Jurkat, Clone E6-1 (cell line): Measurements from ENCODE around the gene C1QC.
"Not testable (repeated sequence)": the region's sequence is repeated elsewhere in the genome, so short reads cannot be mapped to it uniquely, and the experiment has no call there.

Source experiments
- DNase-seq: peaks from one replicate; pipeline ENCODE4 v3.0.0-alpha.2; 2011; ENCODE audit warnings: low read depth, low spot score
- H3K4me3 ChIP-seq: 2 replicates; pipeline ENCODE4 v1.5.1; 2011; ENCODE audit warnings: mild to moderate bottlenecking, low read length, control low read depth, moderate library complexity

The C1QC gene

DNA sequence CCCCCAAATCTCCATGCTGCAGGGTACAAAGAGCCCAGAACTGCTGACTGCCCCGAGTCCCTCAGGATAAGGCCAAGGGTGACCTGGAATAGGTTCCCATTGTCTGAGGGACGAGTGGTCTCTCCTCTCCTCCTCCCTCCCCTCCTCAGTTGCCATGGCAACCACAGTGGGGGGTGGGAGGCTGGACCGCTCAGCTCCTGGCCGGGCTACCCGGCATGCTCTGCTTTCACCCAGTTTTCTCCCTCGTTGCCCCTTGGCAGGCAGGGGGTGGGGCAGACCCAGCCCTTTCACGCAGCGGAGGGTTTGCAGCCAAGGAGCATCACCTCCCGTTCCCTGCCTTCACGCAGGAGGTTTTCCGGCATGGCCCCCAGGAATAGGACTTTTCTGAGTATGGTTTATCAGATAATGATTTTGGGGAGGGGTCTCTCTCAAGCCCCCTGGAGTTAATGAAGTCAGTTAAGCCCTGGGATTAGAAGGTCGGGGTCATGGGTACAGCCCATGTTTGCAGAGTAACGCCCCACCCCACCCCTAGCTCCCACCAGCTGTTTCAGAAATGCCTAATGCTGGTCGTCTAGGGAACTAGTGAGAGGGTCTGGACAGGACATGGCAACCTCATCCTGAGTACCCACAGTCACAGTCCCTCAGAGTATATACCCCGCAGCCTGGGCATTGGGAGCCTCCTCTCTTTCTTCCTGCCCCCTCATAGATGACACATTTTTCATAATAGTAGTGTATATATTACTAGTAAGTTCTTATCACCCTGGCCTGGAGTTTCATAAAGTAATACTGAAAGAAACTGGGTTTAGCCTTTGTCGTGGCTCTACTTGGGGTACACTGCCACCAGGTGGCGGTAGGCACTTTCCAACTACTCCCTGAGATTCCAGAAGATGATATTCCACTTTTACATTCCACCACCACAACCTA is 30.3 kb downstream of the C1QC start:
- DNase-seq: no peak

GRCh38 chr1:22674410-22674749 is 30.9 kb downstream of the C1QC start:
- H3K4me3 ChIP-seq: no peak overlapping the region
- DNase-seq: no peak

More for the DNA sequence above, 30.3 kb downstream of the C1QC start:
- H3K4me3 ChIP-seq: no peak overlapping the region

- DNase-seq, H3K4me3 ChIP-seq: not testable (repeated sequence)
Observed at GRCh38 chr1:22676151-22676550, 32.7 kb downstream of the C1QC start.

- no peak overlapping the region for H3K4me3 ChIP-seq
- no peak for DNase-seq
Observed at GRCh38 chr1:22676916-22677583, 33.6 kb downstream of the C1QC start.

GRCh38 chr1:22677931-22678896 is 34.8 kb downstream of the C1QC start:
- no peak overlapping the region for H3K4me3 ChIP-seq
- DNase-seq: no peak

GRCh38 chr1:22680726-22681125 is 37.3 kb downstream of the C1QC start:
- H3K4me3 ChIP-seq: no peak overlapping the region
- DNase-seq: no peak

- no peak overlapping the region for H3K4me3 ChIP-seq
- DNase-seq: no peak
Observed at GRCh38 chr1:22681556-22682276, 38.3 kb downstream of the C1QC start.

- no peak for DNase-seq
- no peak overlapping the region for H3K4me3 ChIP-seq
Observed at GRCh38 chr1:22683547-22683946, 40.1 kb downstream of the C1QC start.

- no peak overlapping the region for H3K4me3 ChIP-seq
- DNase-seq: no peak
Observed at GRCh38 chr1:22685591-22686059, 42.2 kb downstream of the C1QC start.

- no peak for DNase-seq
Observed at GRCh38 chr1:22687191-22687590, 43.8 kb downstream of the C1QC start.

DNA sequence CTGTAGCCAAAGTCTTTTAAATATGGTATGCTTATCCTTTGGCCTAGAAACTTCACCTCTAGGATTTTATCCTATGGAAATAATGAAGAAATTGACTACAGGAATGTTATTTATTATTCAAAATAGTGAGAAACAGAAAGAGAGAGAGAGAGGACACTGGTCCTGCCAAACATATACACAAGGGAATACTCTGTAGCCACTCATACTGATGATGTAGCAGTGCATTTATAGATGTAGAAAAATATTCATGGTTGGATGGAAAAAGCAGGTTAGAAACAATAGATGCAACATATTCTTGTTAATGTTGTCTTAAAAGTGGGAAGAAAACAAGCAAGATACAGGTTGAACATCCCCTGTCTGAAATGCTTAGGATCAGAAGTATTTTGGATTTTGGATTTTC is 45.0 kb downstream of the C1QC start:
- no peak overlapping the region for H3K4me3 ChIP-seq
- no peak for DNase-seq

More at GRCh38 chr1:22687191-22687590, 43.8 kb downstream of the C1QC start:
- no peak overlapping the region for H3K4me3 ChIP-seq

DNA sequence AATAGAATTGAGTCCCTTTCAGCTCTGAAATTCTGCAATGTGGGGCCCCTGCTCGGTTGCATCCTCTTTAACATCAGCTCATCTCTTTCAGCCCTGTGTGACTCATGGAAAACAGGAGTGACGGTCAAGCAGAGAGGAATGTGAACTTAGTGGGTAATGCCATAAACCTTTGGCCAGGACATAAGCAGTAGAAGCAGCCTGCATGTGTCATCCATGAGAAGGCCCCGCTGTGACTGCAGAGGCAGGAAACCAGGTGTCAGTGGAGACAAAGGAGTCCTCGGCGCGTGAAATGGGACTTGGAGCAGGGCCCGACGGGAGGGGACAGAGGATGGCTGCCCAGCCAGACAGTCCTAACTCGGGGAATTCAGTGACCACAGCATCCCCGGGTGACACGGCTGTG is 46.1 kb downstream of the C1QC start:
- no peak for DNase-seq
- no peak overlapping the region for H3K4me3 ChIP-seq

DNA sequence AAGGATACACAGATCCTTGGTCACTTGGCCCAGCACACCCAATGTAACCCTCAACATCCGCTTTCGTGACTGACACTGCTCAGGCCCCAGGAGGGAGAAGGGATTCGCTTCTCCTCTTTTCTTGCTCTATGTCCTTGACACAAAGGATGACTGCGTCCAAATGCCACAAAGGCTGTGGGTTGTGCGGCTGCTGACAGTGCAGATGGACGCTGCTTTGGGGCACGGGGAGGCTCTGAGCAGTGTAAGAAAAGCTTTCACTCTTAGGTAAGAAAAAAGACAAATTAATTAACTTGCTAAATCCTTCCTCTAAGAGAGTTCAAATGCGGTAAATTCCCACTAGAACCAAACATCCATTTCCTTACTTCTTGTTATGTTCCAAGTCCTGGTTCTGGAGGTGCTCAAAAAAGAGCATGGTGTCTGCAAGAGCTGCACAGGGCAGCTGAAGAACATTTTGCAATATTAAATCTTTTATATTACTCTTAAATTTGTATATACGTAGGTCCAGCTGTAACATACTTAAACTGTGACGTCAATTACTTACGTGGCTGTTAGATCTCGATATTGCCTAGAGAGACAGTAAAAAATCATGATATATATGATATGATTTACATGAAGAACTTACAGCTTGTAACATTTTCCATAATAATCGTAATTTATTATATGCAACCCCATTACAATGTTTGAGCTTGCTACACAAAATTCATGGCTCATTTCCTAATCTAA is 47.8 kb downstream of the C1QC start:
- DNase-seq: no peak
- H3K4me3 ChIP-seq: no peak overlapping the region

GRCh38 chr1:22694172-22694571 is 50.7 kb downstream of the C1QC start:
- no peak for DNase-seq
- no peak overlapping the region for H3K4me3 ChIP-seq

DNA sequence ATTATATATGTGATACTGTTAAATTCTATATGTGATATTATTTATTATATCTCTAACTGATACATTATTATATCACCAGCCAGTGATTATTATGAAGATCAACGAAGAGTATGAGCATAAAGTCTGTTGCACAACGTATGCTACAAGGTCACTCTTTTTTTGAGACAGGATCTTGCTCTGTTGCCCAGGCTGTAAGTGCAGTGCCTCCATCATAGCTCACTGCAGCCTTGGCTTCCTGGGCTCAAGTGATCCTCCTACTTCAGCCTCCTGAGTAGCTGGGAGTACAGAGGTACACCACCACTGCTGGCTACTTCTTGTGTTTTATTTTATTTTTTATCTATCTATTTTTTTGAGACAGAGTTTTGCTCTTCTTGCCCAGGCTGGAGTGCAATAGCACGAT is 53.2 kb downstream of the C1QC start:
- H3K4me3 ChIP-seq: no peak overlapping the region
- DNase-seq: no peak
